ENCODE data around the gene EID3. TPM values are rescaled to one million over a fixed set of nuclear protein-coding genes. Genes with fewer than 3 reads are reported as not detected.

Gene EID3
- total and polyA plus RNA-seq, 9 of the 15 experiments (the other 6 are each of a cell fraction or from before 2014, with no cell fraction given), result 0.07 to 3.5 (median 0.42) TPM

- no TSS peak for BruUV-seq (replicated peaks)
Observed at GRCh38 chr12:104354167-104354867, 50.8 kb downstream of the EID3 start.

More at GRCh38 chr12:104354167-104354867, 50.8 kb downstream of the EID3 start:
- H3K27ac ChIP-seq (ENCODE audit: extremely low read depth, low read depth, low read length), result no peak overlapping the region
- POLR2A ChIA-PET, result interaction anchor here (0.6 to 0.8 kb wide), 2 partner anchors 218 to 268 kb away, joined by 3 read pairs; no protein-coding TSS in a partner anchor
- H3K79me2 ChIP-seq (ENCODE audit: control insufficient read depth, insufficient read depth, low read length), result no peaks in the 10 kb centered on the region
- no peaks in the 10 kb centered on the region for H3K9me3 ChIP-seq (replicated peaks; ENCODE audit: control insufficient read depth, insufficient read depth, low read depth, low read length)
- no peak overlapping the region for H3K9ac ChIP-seq (ENCODE audit: insufficient read depth in 1 of 2, low read depth in 2 of 2, low read length in 2 of 2)
- FAIRE-seq (no peak), DNase-seq (ENCODE audit: extremely low read depth in 1 of 4, low spot score in 3 of 4) (no peak), ATAC-seq (no peak)
- H3K27me3 ChIP-seq (ENCODE audit: control insufficient read depth in 2 of 2, insufficient read depth in 2 of 2, low read length in 2 of 2), result no peaks in the 10 kb centered on the region
- H3K4me3 ChIP-seq, result no peak overlapping the region
- in situ Hi-C loops (cut with MboI) (loop anchor here (10.0 to 25.0 kb wide), 2 partner anchors 460 to 1033 kb away; no protein-coding TSS in a partner anchor), intact Hi-C loops (cut with micrococcal nuclease) (loop anchor here (10.0 kb wide), 1 partner anchor 300 kb away; the partner anchor contains the start of gene GLT8D2)
- CTCF ChIA-PET (ENCODE audit: low intra/inter-chr PET ratio), result no interaction called here
- H3K4me2 ChIP-seq (ENCODE audit: insufficient read depth, low read length), result no peak overlapping the region
- TF ChIP-seq POLR2A (conservative IDR thresholded peaks at IDR 0.05) (0 out of 2 replicates have a peak, but pooled peaks have one; percentile 8), ZNF780A (CRISPR knock-in tag; IDR thresholded peaks at IDR 0.05) (no peak), ZFP1 (CRISPR knock-in tag; IDR thresholded peaks at IDR 0.05) (no peak)
- 71% methylated on average over 6 of the region's 6 CpGs for WGBS (ENCODE audit: insufficient coverage, low coverage, missing lambda C conversion rate)
- H3K9me1 ChIP-seq (ENCODE audit: control insufficient read depth, insufficient read depth, low read length), result no peaks in the 10 kb centered on the region
- no peak overlapping the region for H2AFZ ChIP-seq (ENCODE audit: low read depth, low read length)
- H3K4me1 ChIP-seq (replicated peaks in 1 of 2; ENCODE audit: control insufficient read depth in 2 of 2, insufficient read depth in 2 of 2, low read length in 2 of 2), result no peaks in the 10 kb centered on the region; a peak in 1 of 5 replicates
- peaks cover 42% of the 10 kb centered on the region; the same call in 2 of the 3 replicates for H3K36me3 ChIP-seq (ENCODE audit: control insufficient read depth, insufficient read depth, low read length)
- H4K20me1 ChIP-seq (replicated peaks; ENCODE audit: control insufficient read depth, insufficient read depth, low read length), result no peaks in the 10 kb centered on the region; the same call in 1 of the 2 replicates

Other genes starting within 250 kb of the EID3 start
- 2.8 and 3.8 TPM in 2 replicates for gene HCFC2, start 239.2 kb upstream of the EID3 start, total RNA-seq (2014; rRNA removed)
- 4.4 and 6.0 TPM in 2 replicates for gene HCFC2, start 239.2 kb upstream of the EID3 start, total RNA-seq (2014; rRNA removed; fragmentation: Illumina TruSeq; extraction: Trizol)
- gene HCFC2, start 239.2 kb upstream of the EID3 start, total RNA-seq (2015; rRNA removed; fragmentation: Illumina TruSeq; extraction: Trizol), result 5.2 and 6.5 TPM in 2 replicates
- gene HCFC2, start 239.2 kb upstream of the EID3 start, total RNA-seq (2021), result 3.8 and 4.0 TPM in 2 replicates
- gene HCFC2, start 239.2 kb upstream of the EID3 start, polyA plus RNA-seq (2011; rRNA removed), result 4.0 and 5.8 TPM in 2 replicates
- 3.1 and 3.8 TPM in 2 replicates for gene HCFC2, start 239.2 kb upstream of the EID3 start, polyA plus RNA-seq (2014; fragmentation: Illumina TruSeq; extraction: Trizol)
- gene HCFC2, start 239.2 kb upstream of the EID3 start, polyA plus RNA-seq (2014; fragmentation: Nextera tagmentation; extraction: Ambion mirVana), result 1 to 10 TPM; 1.2 to 1.6 TPM
- 2.5 and 5.7 TPM in 2 replicates for gene HCFC2, start 239.2 kb upstream of the EID3 start, polyA plus RNA-seq (2014; rRNA removed)
- 12.1 and 14.5 TPM in 2 replicates for gene NFYB, start 165.5 kb upstream of the EID3 start, total RNA-seq (2014; rRNA removed)
- gene NFYB, start 165.5 kb upstream of the EID3 start, total RNA-seq (2014; rRNA removed; fragmentation: Illumina TruSeq; extraction: Trizol), result 37.2 and 39.5 TPM in 2 replicates
- gene NFYB, start 165.5 kb upstream of the EID3 start, total RNA-seq (2015; rRNA removed; fragmentation: Illumina TruSeq; extraction: Trizol), result 22.6 and 24.5 TPM in 2 replicates
- 17.8 and 19.4 TPM in 2 replicates for gene NFYB, start 165.5 kb upstream of the EID3 start, total RNA-seq (2021)
- 27.0 and 41.2 TPM in 2 replicates for gene NFYB, start 165.5 kb upstream of the EID3 start, polyA plus RNA-seq (2011; rRNA removed)
- gene NFYB, start 165.5 kb upstream of the EID3 start, polyA plus RNA-seq (2014; fragmentation: Illumina TruSeq; extraction: Trizol), result 29.7 and 32.3 TPM in 2 replicates
- 10 to 100 TPM; 47.4 to 51.5 TPM for gene NFYB, start 165.5 kb upstream of the EID3 start, polyA plus RNA-seq (2014; fragmentation: Nextera tagmentation; extraction: Ambion mirVana)
- gene NFYB, start 165.5 kb upstream of the EID3 start, polyA plus RNA-seq (2014; rRNA removed), result 25.0 and 27.8 TPM in 2 replicates
- 126 TPM in 2 replicates for gene TXNRD1, start 88.0 kb upstream of the EID3 start, total RNA-seq (2014; rRNA removed)
- 168 and 187 TPM in 2 replicates for gene TXNRD1, start 88.0 kb upstream of the EID3 start, total RNA-seq (2014; rRNA removed; fragmentation: Illumina TruSeq; extraction: Trizol)
- 135 and 146 TPM in 2 replicates for gene TXNRD1, start 88.0 kb upstream of the EID3 start, total RNA-seq (2015; rRNA removed; fragmentation: Illumina TruSeq; extraction: Trizol)
- gene TXNRD1, start 88.0 kb upstream of the EID3 start, total RNA-seq (2021), result 152 and 169 TPM in 2 replicates
- gene TXNRD1, start 88.0 kb upstream of the EID3 start, polyA plus RNA-seq (2011; rRNA removed), result 160 and 186 TPM in 2 replicates
- gene TXNRD1, start 88.0 kb upstream of the EID3 start, polyA plus RNA-seq (2014; fragmentation: Illumina TruSeq; extraction: Trizol), result 132 and 136 TPM in 2 replicates
- 100 to 1,000 TPM; 114 to 189 TPM for gene TXNRD1, start 88.0 kb upstream of the EID3 start, polyA plus RNA-seq (2014; fragmentation: Nextera tagmentation; extraction: Ambion mirVana)
- 107 and 108 TPM in 2 replicates for gene TXNRD1, start 88.0 kb upstream of the EID3 start, polyA plus RNA-seq (2014; rRNA removed)
- 34.3 and 37.2 TPM in 2 replicates for gene CHST11, start 153.2 kb downstream of the EID3 start, total RNA-seq (2014; rRNA removed)
- 12.7 and 12.9 TPM in 2 replicates for gene CHST11, start 153.2 kb downstream of the EID3 start, total RNA-seq (2014; rRNA removed; fragmentation: Illumina TruSeq; extraction: Trizol)
- 15.5 and 15.6 TPM in 2 replicates for gene CHST11, start 153.2 kb downstream of the EID3 start, total RNA-seq (2015; rRNA removed; fragmentation: Illumina TruSeq; extraction: Trizol)
- 38.7 and 39.0 TPM in 2 replicates for gene CHST11, start 153.2 kb downstream of the EID3 start, total RNA-seq (2021)
- gene CHST11, start 153.2 kb downstream of the EID3 start, polyA plus RNA-seq (2011; rRNA removed), result 15.0 and 18.9 TPM in 2 replicates
- 16.4 and 18.9 TPM in 2 replicates for gene CHST11, start 153.2 kb downstream of the EID3 start, polyA plus RNA-seq (2014; fragmentation: Illumina TruSeq; extraction: Trizol)
- gene CHST11, start 153.2 kb downstream of the EID3 start, polyA plus RNA-seq (2014; fragmentation: Nextera tagmentation; extraction: Ambion mirVana), result 1 to 10 TPM; 2.3 to 2.9 TPM
- 13.2 and 15.2 TPM in 2 replicates for gene CHST11, start 153.2 kb downstream of the EID3 start, polyA plus RNA-seq (2014; rRNA removed)